NCI-H1694 treated with DMSO at 0.1 percent for 48 hours (cell line): ENCODE measurements around the gene FAM241A.
"Not testable (repeated sequence)": the region's sequence is repeated elsewhere in the genome, so short reads cannot be mapped to it uniquely, and the experiment has no call there.

Experiments
- DNase-seq: peaks from one replicate; lab custom pipeline; 2025; lab: John Stamatoyannopoulos, UW

FAM241A gene

DNA sequence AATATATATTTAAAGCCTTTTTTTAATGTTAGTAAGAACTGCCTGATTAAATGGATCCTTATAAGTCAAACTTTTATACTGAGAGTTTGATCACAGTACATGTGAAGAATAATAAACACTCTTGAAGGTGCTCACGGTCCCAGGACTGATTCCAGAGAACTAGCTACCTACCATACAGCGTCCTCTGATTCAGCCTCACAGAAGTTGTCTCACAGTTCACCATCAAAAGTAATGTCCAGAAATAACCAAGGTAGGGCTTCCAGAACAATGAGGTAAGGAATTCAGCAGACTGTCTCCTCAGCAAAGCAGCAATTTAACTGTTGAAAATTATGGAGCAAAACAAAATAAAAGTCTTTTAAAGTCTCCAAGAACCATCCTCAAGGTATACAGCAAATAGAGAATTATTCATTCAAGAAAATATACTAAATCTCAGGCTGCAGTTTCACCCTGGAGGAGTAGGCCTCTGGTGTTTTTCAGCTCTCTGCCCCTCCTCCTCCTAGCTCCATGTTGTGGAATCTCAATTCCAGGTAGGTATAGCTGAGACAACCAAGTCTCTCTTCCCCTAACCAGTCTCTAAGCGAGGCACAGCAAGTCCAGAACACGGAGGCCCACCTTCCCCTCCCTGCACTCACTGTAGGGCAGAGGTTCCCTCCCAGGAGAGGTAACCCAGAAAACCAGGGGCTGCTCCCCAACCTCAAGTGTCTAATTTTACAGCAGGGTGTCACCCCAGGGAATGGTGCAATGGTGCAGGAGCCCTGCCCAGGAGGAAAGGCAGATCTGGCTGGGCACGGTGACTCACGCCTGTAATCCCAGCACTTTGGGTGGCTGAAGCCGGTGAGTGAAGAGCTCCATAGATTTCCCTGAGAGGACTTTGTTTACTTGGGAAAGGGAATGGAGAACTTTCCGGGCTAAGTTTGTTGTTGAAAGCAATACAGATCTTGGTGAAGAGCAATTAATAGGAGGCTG, 28.6 kb downstream of the FAM241A start:
- DNase-seq: no peak

DNA sequence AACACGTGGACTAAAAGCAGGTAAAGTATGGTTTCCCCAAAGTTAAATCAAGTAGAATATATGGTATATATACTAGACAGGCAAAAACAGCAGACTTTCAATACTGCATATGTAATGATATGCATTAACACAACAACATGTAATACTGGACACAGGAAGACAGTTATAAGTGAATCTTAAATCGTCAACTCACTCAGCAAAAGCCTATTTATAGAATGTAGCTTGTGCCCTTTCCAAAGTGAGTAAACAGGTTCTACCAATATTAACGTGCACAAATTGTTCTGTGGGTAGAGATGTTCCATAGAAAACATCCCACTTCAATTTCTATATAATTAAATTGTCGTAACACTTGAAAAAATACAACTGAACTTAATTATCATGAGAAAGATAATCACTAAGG, 30.6 kb downstream of the FAM241A start:
- no peak for DNase-seq

DNA sequence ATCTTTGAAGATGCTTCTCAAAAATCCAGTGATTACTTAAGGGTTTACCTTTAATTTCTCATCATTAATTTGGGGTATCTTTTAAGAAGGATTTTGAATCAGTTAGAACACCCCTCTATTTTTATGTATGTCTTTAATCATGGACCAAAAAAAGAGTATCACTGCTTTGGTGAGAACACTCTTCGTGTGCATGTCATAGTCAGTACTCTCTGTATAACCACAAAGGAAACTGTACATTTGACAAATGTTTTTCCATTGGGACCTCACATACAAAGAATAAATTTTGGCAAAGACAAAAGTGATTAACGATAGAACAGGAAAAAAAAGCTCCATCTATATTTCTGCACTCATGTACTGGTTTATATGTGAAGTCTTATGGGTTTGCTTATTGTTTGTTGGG, 31.3 kb downstream of the FAM241A start:
- DNase-seq: no peak

DNA sequence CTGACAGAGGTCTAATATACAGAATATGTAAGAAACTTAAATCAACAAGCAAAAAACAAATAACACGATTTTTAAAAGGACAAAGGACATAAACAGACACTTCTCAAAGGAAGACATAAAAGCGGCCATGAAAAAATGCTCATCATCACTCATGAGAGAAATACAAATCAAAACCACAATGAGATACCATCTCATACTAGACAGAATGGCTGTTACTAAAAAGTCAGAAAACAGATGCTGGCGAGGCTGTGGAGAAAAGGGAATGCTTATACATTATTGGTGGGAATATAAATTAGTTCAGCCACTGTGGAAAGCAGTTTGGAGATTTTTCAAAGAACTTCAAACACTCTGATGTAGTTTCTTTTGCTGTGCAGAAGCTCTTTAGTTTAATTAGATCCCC, 33.5 kb downstream of the FAM241A start:
- DNase-seq: not testable (repeated sequence)

DNA sequence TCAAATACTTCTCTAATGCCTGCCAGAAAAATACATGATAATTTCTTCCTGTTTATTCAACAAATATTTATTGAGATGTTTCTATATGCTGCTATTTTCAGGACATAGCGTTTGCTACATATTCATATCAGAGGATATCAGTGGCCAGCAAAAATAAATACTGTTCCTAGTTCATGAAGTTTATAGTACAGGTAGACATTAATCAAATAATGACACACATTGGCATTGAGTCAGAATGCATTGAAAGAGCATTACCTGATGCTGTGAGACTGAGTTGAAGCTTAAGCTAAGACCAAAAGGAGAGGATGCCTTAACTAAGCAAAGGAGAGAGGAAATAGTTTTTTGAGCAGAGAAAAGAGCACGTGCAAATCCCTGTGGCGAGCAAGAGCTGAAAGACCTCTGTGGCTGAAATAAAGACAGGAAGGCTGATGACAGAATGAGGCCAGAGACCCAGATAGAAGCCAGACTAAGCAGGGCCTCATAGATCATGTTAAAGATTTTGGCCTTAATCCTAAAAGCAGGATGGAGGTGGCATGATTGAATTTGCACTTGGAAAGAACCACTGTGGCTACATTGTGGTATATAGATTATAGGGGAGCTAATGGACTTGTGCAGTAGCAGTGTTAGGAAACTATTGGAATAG, 36.2 kb downstream of the FAM241A start:
- DNase-seq: no peak

DNA sequence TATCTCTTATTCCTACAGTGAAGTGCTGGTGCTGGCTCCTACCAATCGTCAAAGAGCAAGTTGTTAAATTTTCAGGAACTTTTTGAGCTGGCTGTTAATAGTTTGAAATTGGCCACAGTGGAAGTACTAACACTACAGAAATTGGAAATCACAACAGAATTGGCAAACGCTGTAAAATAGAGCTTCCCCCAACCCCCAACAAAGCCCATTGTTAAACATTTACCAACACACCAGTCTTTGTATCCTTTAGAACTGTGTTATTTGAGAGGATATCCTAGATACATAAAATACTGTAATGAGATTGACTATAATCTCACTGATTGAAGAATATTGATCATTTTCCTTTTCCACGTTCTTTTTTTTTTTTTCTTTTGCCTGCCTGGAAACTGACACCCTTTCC, 37.4 kb downstream of the FAM241A start:
- DNase-seq: no peak

DNA sequence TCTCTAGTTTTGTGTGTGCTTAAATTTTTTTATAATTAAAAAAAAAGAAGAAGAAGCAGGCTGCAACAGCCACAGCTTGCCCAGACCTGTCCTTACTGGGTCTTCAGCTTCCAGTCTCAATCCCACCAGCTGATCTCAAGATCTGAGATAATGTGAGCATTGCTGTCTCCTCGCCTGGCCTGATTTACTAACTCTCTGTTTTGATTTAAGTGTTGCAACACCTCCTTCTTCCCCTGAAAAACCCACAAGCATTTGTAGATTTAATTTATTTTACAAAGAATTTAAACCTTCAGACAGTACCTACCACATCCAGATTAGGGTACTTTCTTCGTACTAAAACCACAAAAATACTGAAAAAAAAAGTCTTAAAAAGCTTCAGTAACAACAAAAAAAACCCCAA, 38.0 kb downstream of the FAM241A start:
- no peak for DNase-seq

DNA sequence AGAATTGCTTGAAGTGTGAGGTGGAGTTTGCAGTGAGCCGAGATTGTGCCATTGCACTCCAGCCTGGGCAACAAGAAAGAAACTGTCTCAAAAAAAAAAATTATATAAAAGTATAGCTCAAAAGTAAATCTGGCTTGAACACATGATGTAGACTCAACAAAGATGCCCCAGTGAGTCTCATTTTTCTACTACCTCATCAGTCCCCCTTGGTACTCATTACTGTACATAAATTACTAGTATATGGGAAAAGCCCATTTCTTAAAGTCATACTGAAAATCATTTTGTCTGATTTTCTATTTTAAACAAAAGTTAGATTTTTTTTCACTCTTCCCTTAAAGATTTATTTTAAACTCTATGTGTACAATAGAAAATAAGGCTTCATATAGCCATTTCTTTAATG, 39.2 kb downstream of the FAM241A start:
- no peak for DNase-seq

DNA sequence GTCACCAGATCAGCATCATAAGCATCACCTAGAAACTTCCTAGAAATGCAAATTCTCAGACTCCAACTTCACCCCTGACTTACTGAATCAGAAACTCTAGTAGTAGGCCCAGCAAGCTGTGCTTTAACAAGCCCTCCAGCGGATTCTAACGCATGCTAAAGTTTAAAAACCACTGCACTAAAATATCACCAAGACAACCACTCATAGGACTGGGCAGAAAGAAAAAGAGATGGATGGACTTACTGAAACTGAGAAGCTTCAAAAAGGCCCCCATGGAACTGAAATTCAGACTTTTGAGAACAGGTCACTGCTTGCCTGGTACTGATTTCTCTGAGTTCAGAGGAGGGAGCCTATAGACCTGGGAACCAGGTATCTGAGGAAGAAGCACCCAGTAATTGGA, 40.1 kb downstream of the FAM241A start:
- DNase-seq: no peak

DNA sequence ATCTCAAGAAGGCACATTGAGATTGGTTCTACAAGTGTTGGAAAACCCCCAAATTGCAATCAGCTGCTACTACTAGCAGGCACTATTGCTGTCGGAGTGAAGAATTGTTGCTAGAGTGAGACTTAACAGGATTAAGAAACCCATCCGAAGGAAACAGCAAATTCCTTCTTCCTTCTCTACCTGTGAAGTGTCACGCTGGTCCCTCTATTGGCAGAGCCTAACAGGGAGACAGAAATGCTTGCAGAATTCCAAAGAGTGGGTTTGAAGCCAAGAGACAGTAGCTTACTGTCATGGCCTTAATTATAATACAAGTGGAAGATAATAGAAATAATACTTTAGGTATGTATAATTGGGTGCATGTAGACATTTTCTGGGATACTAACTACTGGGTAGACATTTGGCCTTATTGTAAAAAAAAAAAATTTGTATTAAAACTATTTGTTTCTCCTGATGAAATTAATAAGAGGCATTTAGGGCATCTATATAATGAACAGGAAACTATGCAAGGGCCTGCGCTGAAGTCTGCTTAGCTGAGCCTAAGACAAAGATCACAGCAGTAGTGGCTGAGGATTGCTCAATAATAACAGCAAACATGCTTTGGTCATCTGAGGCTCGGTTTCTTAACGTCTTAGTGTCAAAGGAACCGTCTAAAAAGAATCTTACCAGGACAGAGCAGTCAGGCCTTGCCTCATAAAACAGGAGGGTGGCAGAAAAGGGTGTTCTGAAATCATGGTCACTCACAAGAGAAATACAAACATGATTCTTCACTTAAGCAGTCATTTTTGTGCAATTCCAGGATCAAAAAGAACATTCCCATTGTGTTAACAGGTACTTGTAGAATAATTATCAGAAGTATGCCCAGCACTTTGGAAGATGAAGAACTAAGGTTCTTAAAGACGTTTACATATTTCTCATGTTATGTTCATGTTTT, 40.8 kb downstream of the FAM241A start:
- no peak for DNase-seq

DNA sequence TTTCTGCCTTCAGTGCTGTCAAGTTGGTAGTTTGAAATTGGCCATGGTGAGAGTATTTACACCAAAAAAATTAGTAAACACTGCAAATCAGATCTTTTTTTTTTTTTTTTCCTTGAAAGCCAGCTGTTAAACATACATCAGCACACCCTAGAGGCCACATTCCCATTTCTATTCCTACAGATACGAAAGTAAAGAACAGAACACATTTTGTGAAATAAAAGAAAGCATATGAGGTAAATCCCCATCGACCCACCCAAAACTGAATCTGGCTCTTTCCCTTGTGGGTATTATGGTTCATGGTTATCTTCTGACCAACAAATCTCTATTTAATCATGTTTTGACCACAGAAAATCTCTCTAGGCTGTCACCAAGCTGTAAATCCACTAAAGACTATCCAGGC, 44.5 kb downstream of the FAM241A start:
- DNase-seq: no peak

DNA sequence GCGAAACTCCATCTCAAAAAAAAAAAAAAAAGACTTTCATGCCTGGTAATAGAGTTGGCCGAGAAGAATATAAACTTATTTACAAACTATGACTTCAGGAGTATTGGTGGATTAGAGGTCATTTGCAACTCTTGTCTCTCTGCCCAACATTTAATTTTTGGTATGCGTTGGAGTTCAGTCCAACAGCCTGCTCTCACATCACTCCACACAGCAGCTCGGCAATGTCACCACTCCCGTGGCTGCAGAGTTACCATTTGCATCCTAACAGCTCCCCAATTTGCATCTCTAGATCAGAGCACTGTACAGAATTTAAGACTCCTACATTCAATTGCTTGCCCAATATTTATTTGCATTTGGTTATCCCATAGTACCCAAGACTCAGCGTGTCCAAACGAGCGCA, 45.4 kb downstream of the FAM241A start:
- DNase-seq: no peak

DNA sequence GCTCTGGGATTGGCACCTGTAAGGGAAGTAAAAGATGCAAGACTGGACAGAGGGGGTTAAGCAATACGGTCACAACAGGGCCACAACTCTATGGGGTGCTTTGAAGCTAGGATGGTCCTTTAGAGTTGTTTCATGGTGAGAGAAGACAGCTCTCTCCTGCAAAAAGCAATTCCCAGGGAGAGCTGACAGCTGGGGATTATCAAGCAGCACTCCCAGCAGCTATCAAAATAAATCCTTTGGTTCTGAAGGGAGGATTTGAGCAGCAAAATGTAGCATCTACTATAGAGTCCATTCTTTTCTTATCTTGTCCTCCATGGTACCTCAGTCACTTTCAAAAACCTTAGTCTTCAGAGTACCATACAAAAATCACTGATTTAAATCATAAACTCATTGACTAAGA, 51.2 kb downstream of the FAM241A start:
- no peak for DNase-seq

DNA sequence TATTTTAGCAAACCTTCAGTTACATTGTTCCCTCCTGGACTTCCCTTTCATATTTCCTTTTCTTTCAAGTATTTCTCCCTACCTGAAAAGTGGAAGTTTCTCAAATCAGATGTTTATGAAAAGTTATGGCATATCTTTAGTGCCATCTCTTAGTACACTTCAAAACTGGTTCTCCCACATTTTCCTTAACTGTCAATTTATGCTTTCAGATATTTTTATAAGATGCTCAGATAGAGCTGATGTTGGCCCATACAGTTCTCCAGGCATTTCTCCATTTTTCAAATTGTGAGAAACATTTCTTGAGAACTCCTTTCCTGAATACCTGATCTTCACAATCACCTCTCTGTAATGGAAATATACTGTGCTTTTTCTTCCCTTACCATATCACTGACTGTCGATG, 53.8 kb downstream of the FAM241A start:
- no peak for DNase-seq

DNA sequence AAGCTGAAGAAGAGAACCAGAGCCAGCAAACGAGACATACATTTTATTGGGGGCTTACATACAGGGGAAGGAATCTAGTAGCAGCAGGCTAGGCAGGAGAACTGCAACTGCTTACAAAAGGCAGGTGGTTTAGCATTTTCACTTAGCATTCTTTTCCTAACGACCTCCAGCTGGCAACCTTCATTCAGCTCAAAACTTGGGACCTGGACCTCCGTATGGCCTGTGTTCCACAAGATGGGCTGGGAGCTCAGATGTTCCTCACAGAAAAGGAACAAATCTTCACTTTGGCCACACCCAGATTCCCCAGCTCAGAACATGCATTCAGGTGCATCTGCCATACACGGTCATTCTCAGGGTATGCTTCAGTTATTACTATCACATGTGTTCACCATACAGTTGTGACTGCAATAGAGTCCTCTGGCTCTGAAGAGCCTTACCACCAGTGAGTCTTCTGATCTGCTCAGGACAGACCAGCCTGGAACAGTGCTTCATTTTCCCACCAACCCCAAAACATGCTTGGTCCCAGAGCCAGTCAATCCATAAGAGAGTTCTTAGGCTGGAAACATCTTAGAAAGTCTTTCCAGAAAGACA, 56.8 kb downstream of the FAM241A start:
- DNase-seq: no peak

DNA sequence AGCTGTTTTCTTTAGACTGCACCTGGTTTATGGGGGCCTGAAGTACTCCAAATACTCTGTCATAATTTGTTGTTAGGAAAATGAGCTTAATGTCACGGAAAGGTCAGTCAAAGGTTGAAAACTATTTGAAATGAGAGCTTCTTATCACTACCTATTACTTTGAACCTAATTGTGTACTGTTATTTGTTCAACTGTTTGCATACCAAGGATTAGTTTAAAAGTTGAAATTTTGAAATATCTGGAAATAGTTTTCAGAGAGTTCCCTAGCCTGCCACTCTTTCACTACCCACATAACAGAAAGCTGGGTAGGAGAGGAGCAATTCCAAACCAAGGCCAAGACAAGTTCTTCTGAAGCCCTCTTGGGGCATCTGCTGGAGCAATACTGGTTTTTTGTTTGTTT, 58.3 kb downstream of the FAM241A start:
- no peak for DNase-seq

DNA sequence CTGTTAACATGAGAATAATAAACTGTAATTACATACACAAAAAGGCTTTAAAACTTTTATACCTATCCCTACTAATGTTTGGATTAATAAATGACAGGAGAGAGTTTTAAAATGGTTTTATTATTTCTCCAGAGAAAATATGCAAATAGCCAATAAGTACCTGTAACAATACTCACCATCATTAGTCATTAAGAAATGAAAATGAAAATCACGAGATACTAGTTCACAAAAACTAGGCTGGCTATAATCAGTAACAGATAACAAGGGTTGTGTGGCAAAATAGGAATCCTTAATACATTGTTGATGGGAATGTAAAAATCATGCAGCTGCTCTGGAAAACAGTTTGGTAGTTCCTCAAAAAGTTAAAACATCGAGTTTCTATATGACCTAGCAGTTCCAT, 61.2 kb downstream of the FAM241A start:
- no peak for DNase-seq

DNA sequence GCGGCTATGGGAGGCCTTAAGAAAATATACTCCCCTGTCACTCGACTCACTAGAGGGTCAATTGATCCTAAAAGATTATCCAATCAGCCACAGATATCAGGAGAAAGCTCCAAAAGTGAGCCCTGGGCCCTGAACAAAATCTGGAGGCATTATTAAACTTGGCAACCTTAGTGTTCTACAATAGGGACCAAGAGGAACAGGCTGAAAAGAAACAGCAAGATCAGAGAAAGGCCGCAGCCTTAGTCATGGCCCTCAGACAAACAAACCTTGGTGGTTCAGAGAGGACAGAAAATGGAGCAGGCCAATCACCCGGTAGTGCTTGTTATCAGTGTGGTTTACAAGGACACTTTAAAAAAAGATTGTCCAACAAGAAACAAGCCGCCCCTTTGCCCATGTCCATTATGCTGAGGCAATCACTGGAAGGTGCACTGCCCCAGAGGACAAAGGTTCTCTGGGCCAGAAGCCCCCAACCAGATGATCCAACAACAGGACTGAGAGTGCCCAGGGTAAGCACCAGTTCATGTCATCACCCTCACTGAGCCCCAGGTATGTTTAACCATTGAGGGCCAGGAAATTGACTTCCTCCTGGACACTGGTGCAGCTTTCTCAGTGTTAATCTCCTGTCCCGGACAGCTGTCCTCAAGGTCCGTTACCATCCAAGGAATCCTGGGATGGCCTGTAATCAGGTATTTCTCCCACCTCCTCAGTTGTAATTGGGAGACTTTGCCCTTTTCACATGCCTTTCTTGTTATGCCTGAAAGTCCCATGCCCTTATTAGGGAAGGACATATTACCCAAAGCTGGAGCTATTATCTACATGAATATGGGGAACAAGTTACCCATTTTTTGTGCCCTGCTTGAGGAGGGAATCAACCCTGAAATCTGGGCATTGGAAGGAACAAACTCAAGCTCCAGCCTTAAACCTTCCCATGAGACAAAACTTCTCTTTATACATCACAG, 63.2 kb downstream of the FAM241A start:
- DNase-seq: not testable (repeated sequence)

DNA sequence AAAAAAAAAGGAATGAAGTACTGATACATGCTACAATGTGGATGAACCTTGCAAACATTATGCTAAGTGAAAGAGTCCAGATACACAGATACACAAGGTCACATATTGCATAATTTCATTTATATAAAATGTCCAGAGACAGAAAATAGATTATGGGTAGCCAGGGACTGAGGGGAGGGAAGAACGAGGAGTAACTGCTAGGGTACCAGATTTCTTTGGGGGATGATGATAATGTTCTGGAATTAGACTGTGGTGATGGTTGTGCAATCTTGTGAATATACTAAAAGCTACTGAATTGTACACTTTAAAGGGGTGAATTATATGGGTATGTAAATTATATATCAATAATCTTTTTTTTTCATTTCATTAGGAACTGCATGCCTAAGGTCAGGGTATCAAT, 65.5 kb downstream of the FAM241A start:
- no peak for DNase-seq

DNA sequence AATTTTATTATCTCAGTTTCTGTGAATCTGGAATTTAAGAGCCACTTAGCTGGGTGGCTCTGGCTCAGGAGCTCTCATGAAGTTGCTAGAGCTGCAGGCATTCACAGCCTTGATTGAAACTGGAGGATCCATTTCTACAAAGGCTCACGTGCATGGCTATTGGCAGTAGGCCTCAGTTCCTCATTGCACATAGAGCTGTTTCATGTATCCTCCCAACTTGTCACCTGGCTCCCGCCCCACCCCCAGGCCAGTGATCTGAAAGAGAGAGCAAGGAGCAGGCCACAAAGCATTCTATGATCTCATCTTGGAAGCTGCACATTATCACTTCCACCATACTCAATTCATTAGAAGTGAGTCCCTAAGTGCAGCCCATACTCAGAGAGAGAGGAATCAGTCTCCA, 67.8 kb downstream of the FAM241A start:
- no peak for DNase-seq

DNA sequence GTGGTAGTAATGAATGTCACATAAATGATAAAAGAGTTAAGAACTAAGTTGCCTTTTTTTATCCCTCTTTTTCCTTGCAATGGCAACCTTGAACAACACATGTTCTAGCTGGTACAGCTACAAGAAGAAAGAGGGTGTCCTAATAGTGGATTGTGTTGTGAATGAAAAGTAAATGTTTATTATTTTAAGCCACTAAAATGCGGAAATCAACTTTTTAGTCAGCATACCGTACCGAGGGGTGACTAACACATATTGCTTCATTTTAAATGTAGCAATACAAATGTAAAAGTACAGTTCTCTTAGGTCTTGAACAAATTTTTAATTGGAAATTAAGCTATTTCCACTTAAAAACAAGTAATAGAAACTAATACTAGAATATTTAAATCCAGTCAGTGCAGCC, 68.6 kb downstream of the FAM241A start:
- no peak for DNase-seq
